IMR-90 (cell line): ENCODE data around the gene MRPL41. TPM values are rescaled to one million over a fixed set of nuclear protein-coding genes. Genes with fewer than 3 reads are reported as not detected.

Source experiments
- ATAC-seq: fragments of 200-7000 bp; cut with Tn5 transposase; 2 replicates; pipeline ENCODE4 v1.9.1; 2020; ENCODE audit warnings: low read depth, mild to moderate bottlenecking, moderate library complexity
- BruUV-seq: library from RNA; stranded (reverse); fragments of 400-500 nt; replicated peaks from 2 replicates; lab custom pipeline; 2021; lab: Mats Ljungman, UMichigan
- CTCF ChIA-PET: fragments of 300-600 bp; formaldehyde crosslinking; extraction: SDS; loops from one replicate; lab custom pipeline; 2021; ENCODE audit warnings: antibody characterized with exemption; lab: Yijun Ruan, JAX
- POLR2A ChIA-PET: fragments of 300-600 bp; sonication (Branson Sonifier 250); formaldehyde crosslinking; loops from one replicate; lab custom pipeline; 2022; ENCODE audit warnings: antibody characterized with exemption; ENCODE audit not compliant: unreplicated experiment; lab: Charles Lee
- DNase-seq: peaks from one replicate; pipeline ENCODE4 v3.0.0; 2013
- H2AFZ ChIP-seq: replicated peaks from 2 replicates; pipeline ENCODE3; 2013; ENCODE audit warnings: low read length, mild to moderate bottlenecking; ENCODE audit not compliant: poor library complexity
- H2AK5ac ChIP-seq: 2 replicates; pipeline ENCODE4 v1.6.1; 2013; ENCODE audit warnings: low read depth, low read length, inconsistent platforms
- H2AK9ac ChIP-seq: replicated peaks from 2 replicates; pipeline ENCODE3; 2013; ENCODE audit warnings: mild to moderate bottlenecking, low read depth, low read length, moderate library complexity; ENCODE audit not compliant: poor library complexity
- H2BK120ac ChIP-seq: 2 replicates; pipeline ENCODE4 v1.6.1; 2013; ENCODE audit warnings: low read depth, low read length, inconsistent platforms
- H2BK15ac ChIP-seq: 3 replicates; pipeline ENCODE4 v1.6.1; 2013; ENCODE audit warnings: low read depth, low read length, inconsistent platforms
- H2BK20ac ChIP-seq: 2 replicates; pipeline ENCODE4 v1.6.1; 2013; ENCODE audit warnings: low read depth, mild to moderate bottlenecking, inconsistent platforms, low read length, moderate library complexity
- H2BK5ac ChIP-seq: 2 replicates; pipeline ENCODE4 v1.6.1; 2013; ENCODE audit warnings: mild to moderate bottlenecking, low read depth, low read length, inconsistent platforms; ENCODE audit not compliant: poor library complexity, severe bottlenecking
- H3K14ac ChIP-seq: replicated peaks from 2 replicates; pipeline ENCODE4 v1.6.1; 2013; ENCODE audit warnings: low read depth, low read length, inconsistent platforms
- H3K18ac ChIP-seq: 2 replicates; pipeline ENCODE4 v1.6.1; 2013; ENCODE audit warnings: low read depth, low read length, control low read depth
- H3K23ac ChIP-seq: 2 replicates; pipeline ENCODE4 v1.6.1; 2013; ENCODE audit warnings: low read depth, low read length, inconsistent platforms
- H3K27ac ChIP-seq: 2 replicates; pipeline ENCODE4 v1.5.1; 2013; ENCODE audit warnings: mild to moderate bottlenecking, control low read depth, low read length; ENCODE audit not compliant: insufficient read depth
- H3K27me3 ChIP-seq: 2 replicates; pipeline ENCODE4 v1.6.1; 2013; ENCODE audit warnings: low read length; ENCODE audit not compliant: control insufficient read depth, insufficient read depth
- H3K36me3 ChIP-seq: 2 replicates; pipeline ENCODE4 v1.6.1; 2013; ENCODE audit warnings: low read length, mixed read lengths; ENCODE audit not compliant: control insufficient read depth, insufficient read depth
- H3K4ac ChIP-seq: 2 replicates; pipeline ENCODE4 v1.6.1; 2013; ENCODE audit warnings: low read depth, low read length, inconsistent platforms
- H3K4me1 ChIP-seq: 2 replicates; pipeline ENCODE4 v1.6.1; 2013; ENCODE audit warnings: low read length, mixed read lengths; ENCODE audit not compliant: control insufficient read depth, insufficient read depth
- H3K4me2 ChIP-seq: 2 replicates; pipeline ENCODE4 v1.6.1; 2013; ENCODE audit warnings: low read depth, mild to moderate bottlenecking, control low read depth, low read length, moderate library complexity
- H3K4me3 ChIP-seq: 2 replicates; pipeline ENCODE4 v1.5.1; 2013; ENCODE audit warnings: low read depth, mild to moderate bottlenecking, control low read depth, low read length, moderate library complexity; ENCODE audit not compliant: insufficient read depth
- H3K56ac ChIP-seq: 2 replicates; pipeline ENCODE4 v1.6.1; 2013; ENCODE audit warnings: low read length, inconsistent platforms; ENCODE audit not compliant: insufficient read depth; ENCODE audit errors: extremely low read depth
- H3K79me1 ChIP-seq, 2 experiments: 2 replicates each; pipeline ENCODE4 v1.6.1; 2013; ENCODE audit warnings: low read length in 2 of 2, inconsistent platforms in 1 of 2, low read depth in 1 of 2
- H3K9ac ChIP-seq: 2 replicates; pipeline ENCODE4 v1.6.1; 2013; ENCODE audit warnings: low read depth, low read length, control low read depth
- H3K9me1 ChIP-seq: 2 replicates; pipeline ENCODE4 v1.6.1; 2013; ENCODE audit warnings: low read length, inconsistent platforms; ENCODE audit not compliant: insufficient read depth
- H3K9me3 ChIP-seq: 2 replicates; pipeline ENCODE4 v1.6.1; 2013; ENCODE audit warnings: low read length; ENCODE audit not compliant: control insufficient read depth, insufficient read depth
- H4K20me1 ChIP-seq: 2 replicates; pipeline ENCODE4 v1.6.1; 2013; ENCODE audit warnings: low read length, inconsistent platforms; ENCODE audit not compliant: insufficient read depth
- H4K5ac ChIP-seq: 2 replicates; pipeline ENCODE4 v1.6.1; 2013; ENCODE audit warnings: mild to moderate bottlenecking, low read depth, low read length, control low read depth
- H4K8ac ChIP-seq, 2 experiments: 2 replicates each; pipeline ENCODE4 v1.6.1; 2013; ENCODE audit warnings: low read depth in 2 of 2, low read length in 2 of 2, control low read depth in 1 of 2, inconsistent platforms in 1 of 2
- H4K91ac ChIP-seq: 2 replicates; pipeline ENCODE4 v1.6.1; 2013; ENCODE audit warnings: low read depth, low read length, inconsistent platforms; ENCODE audit not compliant: insufficient read depth
- BHLHE40 ChIP-seq: fragments of 150-350 bp; IDR thresholded peaks from 2 replicates; pipeline ENCODE4 v1.6.1; 2016; ENCODE audit warnings: mild to moderate bottlenecking, low read depth, low read length
- CEBPB ChIP-seq: IDR thresholded peaks from 2 replicates; pipeline ENCODE4 v1.6.1; 2012; ENCODE audit warnings: low read depth, low read length, improper control_type of control experiment
- CHD1 ChIP-seq: IDR thresholded peaks from 2 replicates; pipeline ENCODE4 v1.6.1; 2012; ENCODE audit warnings: low read depth, low read length, improper control_type of control experiment
- ELK1 ChIP-seq: fragments of 150-350 bp; IDR thresholded peaks from 2 replicates; pipeline ENCODE4 v1.6.1; 2016; ENCODE audit warnings: low read depth, mild to moderate bottlenecking, low read length, moderate library complexity, borderline replicate concordance
- FOS ChIP-seq: fragments of 150-350 bp; IDR thresholded peaks from 2 replicates; pipeline ENCODE4 v1.6.1; 2016; ENCODE audit warnings: low read depth, low read length
- MAFK ChIP-seq: IDR thresholded peaks from 2 replicates; pipeline ENCODE4 v1.6.1; 2012; ENCODE audit warnings: low read depth, low read length, improper control_type of control experiment
- MAZ ChIP-seq: IDR thresholded peaks from 2 replicates; pipeline ENCODE4 v1.6.1; 2012; ENCODE audit warnings: low read depth, mild to moderate bottlenecking, low read length, improper control_type of control experiment, moderate library complexity, borderline replicate concordance
- MXI1 ChIP-seq: IDR thresholded peaks from 2 replicates; pipeline ENCODE4 v1.6.1; 2012; ENCODE audit warnings: low read depth, mild to moderate bottlenecking, low read length, moderate library complexity, borderline replicate concordance
- NFE2L2 ChIP-seq: fragments of 150-350 bp; IDR thresholded peaks from 2 replicates; pipeline ENCODE4 v1.6.1; 2016; ENCODE audit warnings: low read depth, mild to moderate bottlenecking, low read length
- POLR2A ChIP-seq: IDR thresholded peaks from 2 replicates; pipeline ENCODE4 v1.6.1; 2012; ENCODE audit warnings: mild to moderate bottlenecking, low read depth, low read length
- RAD21 ChIP-seq: IDR thresholded peaks from 2 replicates; pipeline ENCODE4 v1.6.1; 2012; ENCODE audit warnings: low read length, improper control_type of control experiment
- RCOR1 ChIP-seq: IDR thresholded peaks from 2 replicates; pipeline ENCODE4 v1.6.1; 2012; ENCODE audit warnings: mild to moderate bottlenecking, low read length, improper control_type of control experiment; ENCODE audit not compliant: insufficient replicate concordance
- RFX5 ChIP-seq: IDR thresholded peaks from 2 replicates; pipeline ENCODE4 v1.8.0; 2012; ENCODE audit warnings: low read depth, mild to moderate bottlenecking, low read length, moderate library complexity
- SMC3 ChIP-seq: fragments of 150-350 bp; IDR thresholded peaks from 2 replicates; pipeline ENCODE4 v1.6.1; 2016; ENCODE audit warnings: low read depth, mild to moderate bottlenecking, antibody characterized with exemption, low read length, moderate library complexity
- WGBS, 2 experiments: methylation state at CpG; one replicate each; pipeline versions ENCODE4 v1.1.5 to v1.1.7; 2013; ENCODE audit warnings: missing lambda C conversion rate in 2 of 2; ENCODE audit not compliant: insufficient read length in 1 of 2; ENCODE audit errors: extremely low coverage in 2 of 2; 5-methylcytosine and 5-hydroxymethylcytosine counted together
- dilution Hi-C: fragments of 300-500 bp; cut with HindIII; formaldehyde crosslinking; loops from one replicate; pipeline ENCODE4 v1.14.3; 2018; ENCODE audit warnings: low sequenced_read_pairs; ENCODE audit not compliant: unreplicated experiment
- in situ Hi-C: fragments of 300-500 bp; cut with MboI; formaldehyde crosslinking; loops from 3 replicates; pipeline ENCODE4 v1.14.3; 2019; ENCODE audit warnings: low sequenced_read_pairs, inconsistent platforms, mixed read lengths
- intact Hi-C: fragments of 100-400 bp; cut with micrococcal nuclease; formaldehyde crosslinking; loops from 2 replicates; pipeline ENCODE4 v1.10.0; 2022
- polyA plus RNA-seq, 3 experiments: library from polyadenylated mRNA; depleted of rRNA; stranded (reverse); fragments of >200 nt; gene quantifications; 2 replicates each; pipeline ENCODE4 v1.2.3, GENCODE V29; 2012; ENCODE audit warnings: low replicate concordance in 1 of 3
- total RNA-seq: library from RNA; depleted of rRNA; stranded (reverse); fragments of >200 nt; gene quantifications from 2 replicates; pipeline ENCODE4 v1.2.3, GENCODE V29; 2012
- TF ChIP-seq, protein P1 (sequence below): fragments of 150-350 bp; IDR thresholded peaks from 2 replicates; pipeline ENCODE4 v1.6.1; 2017; ENCODE audit warnings: mild to moderate bottlenecking, antibody characterized with exemption, low read length, low read depth

The MRPL41 gene
- total and polyA plus RNA-seq, 2 of the 4 experiments (the other 2 are of a cell fraction) = 15.6 to 38.9 TPM

DNA sequence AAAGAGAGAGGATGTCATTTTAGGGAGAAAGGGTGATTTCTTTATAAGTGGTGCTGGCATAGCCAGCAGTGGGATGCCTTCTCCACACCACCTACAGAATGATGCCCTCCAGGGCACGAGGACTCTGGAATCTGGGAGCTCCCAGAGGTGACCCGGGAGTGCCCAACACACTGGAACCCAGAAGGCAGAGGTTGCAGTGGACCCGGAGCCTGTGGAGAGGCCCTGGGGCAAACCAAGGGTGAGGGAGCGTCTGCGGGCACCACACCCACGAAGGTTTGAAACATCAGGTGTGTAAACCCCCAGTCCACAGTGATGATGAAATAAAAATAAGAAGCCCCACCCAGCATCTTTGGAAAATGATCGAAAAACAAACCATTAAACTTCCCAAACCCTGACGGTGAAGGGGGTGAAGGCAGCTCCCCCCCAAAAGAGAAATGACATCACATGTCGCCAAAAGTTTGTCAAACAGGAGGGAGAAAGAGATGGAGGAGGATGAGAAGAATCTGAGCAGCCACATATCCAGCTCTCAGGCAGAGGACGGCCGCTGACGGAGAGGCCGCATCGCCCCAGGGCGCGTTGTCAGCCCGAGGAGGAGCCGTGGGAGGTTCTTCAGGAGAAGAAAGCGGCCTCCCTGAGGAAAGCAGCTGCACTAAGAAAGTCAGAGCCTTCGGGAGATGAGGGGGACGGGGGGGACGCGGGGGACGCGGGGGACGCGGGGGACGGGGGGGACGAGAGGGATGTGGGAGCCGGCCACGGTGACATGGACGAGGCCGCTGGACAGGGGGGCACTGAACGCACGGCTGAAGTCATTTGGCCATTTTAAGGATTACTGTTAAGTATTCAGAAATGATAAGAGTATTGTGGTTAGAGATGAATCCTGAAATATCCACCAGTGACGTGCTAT lies 49.4 kb upstream of the MRPL41 start:
- Histone ChIP-seq H3K27ac (no peak overlapping the region), H3K4ac (no peak overlapping the region), H3K79me1 (no peaks in the 10 kb centered on the region), H3K9me1 (no peaks in the 10 kb centered on the region), H2AK9ac (no peak overlapping the region), H3K36me3 (no peaks in the 10 kb centered on the region), H2BK5ac (no peak overlapping the region), H2BK20ac (no peak overlapping the region), H4K5ac (no peak overlapping the region), H2BK15ac (no peak overlapping the region), H3K9ac (no peak overlapping the region), H2BK120ac (no peak overlapping the region), H3K4me3 (no peak overlapping the region), H3K4me1 (no peaks in the 10 kb centered on the region), H2AK5ac (no peak overlapping the region), H4K91ac (no peak overlapping the region), H3K56ac (no peak overlapping the region), H3K23ac (no peak overlapping the region), H2AFZ (no peak overlapping the region), H3K18ac (no peak overlapping the region), H3K14ac (no peak overlapping the region), H3K27me3 (peaks cover 2% of the 10 kb centered on the region; the same call in 1 of the 2 replicates), H4K20me1 (no peaks in the 10 kb centered on the region), H4K8ac (no peak overlapping the region), H3K4me2 (no peak overlapping the region), H3K9me3 (no peaks in the 10 kb centered on the region)
- no peak for DNase-seq
- 91% methylated on average over 4 of the region's 36 CpGs; no CpG with 5 or more reads in 1 of the 2 experiments for WGBS, 2 experiments
- intact Hi-C loops (no loop called here), in situ Hi-C loops (no loop called here), dilution Hi-C loops (no loop called here)
- ChIA-PET POLR2A (no interaction called here), CTCF (no interaction called here)
- no TSS peak for BruUV-seq
- ATAC-seq = no peak
- TF ChIP-seq SMC3 (no peak), RCOR1 (no peak), MXI1 (no peak), RFX5 (no peak), CHD1 (no peak), POLR2A (no peak), NFE2L2 (no peak), FOS (no peak), CEBPB (no peak), RAD21 (no peak), MAZ (no peak), MAFK (no peak), BHLHE40 (no peak), ELK1 (no peak)
- TF ChIP-seq, protein P1, sequence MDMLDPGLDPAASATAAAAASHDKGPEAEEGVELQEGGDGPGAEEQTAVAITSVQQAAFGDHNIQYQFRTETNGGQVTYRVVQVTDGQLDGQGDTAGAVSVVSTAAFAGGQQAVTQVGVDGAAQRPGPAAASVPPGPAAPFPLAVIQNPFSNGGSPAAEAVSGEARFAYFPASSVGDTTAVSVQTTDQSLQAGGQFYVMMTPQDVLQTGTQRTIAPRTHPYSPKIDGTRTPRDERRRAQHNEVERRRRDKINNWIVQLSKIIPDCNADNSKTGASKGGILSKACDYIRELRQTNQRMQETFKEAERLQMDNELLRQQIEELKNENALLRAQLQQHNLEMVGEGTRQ = no peak
